NB4 (cell line): ENCODE measurements around the gene COG8.

Experiments used
- DNase-seq: peaks from one replicate; pipeline ENCODE4 v3.0.0; 2010; ENCODE audit warnings: low read depth
- H3K4me3 ChIP-seq: one replicate; pipeline ENCODE4 v1.5.1; 2011; ENCODE audit warnings: mild to moderate bottlenecking, low read depth, low read length, moderate library complexity
- MYC ChIP-seq: IDR thresholded peaks from 2 replicates; pipeline ENCODE4 v1.6.1; 2011; ENCODE audit warnings: low read depth, low read length
- POLR2A ChIP-seq: IDR thresholded peaks from 2 replicates; pipeline ENCODE4 v1.6.1; 2011; ENCODE audit warnings: mild to moderate bottlenecking; ENCODE audit not compliant: insufficient read length; ENCODE audit errors: extremely low read depth
- TF ChIP-seq, protein P1 (sequence below): IDR thresholded peaks from one replicate; pipeline ENCODE4 v1.5.1; 2012; ENCODE audit warnings: low read depth, low read length
- TF ChIP-seq, protein P2 (sequence below): IDR thresholded peaks from 2 replicates; pipeline ENCODE4 v1.6.1; 2011; ENCODE audit warnings: low read depth, low read length

Gene COG8

GRCh38 chr16:69378036-69378435 is 38.7 kb upstream of the COG8 start:
- no peak for DNase-seq
- H3K4me3 ChIP-seq, result no peak overlapping the region
- TF ChIP-seq, protein P1, sequence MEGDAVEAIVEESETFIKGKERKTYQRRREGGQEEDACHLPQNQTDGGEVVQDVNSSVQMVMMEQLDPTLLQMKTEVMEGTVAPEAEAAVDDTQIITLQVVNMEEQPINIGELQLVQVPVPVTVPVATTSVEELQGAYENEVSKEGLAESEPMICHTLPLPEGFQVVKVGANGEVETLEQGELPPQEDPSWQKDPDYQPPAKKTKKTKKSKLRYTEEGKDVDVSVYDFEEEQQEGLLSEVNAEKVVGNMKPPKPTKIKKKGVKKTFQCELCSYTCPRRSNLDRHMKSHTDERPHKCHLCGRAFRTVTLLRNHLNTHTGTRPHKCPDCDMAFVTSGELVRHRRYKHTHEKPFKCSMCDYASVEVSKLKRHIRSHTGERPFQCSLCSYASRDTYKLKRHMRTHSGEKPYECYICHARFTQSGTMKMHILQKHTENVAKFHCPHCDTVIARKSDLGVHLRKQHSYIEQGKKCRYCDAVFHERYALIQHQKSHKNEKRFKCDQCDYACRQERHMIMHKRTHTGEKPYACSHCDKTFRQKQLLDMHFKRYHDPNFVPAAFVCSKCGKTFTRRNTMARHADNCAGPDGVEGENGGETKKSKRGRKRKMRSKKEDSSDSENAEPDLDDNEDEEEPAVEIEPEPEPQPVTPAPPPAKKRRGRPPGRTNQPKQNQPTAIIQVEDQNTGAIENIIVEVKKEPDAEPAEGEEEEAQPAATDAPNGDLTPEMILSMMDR, result no peak
- TF ChIP-seq POLR2A, result no peak

GRCh38 chr16:69376393-69377059 is 37.2 kb upstream of the COG8 start:
- no peak for DNase-seq
- H3K4me3 ChIP-seq, result no peak overlapping the region
- TF ChIP-seq, protein P1, result no peak
- TF ChIP-seq, protein P2, sequence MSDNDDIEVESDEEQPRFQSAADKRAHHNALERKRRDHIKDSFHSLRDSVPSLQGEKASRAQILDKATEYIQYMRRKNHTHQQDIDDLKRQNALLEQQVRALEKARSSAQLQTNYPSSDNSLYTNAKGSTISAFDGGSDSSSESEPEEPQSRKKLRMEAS, result no peak
- TF ChIP-seq MYC, result no peak

DNA sequence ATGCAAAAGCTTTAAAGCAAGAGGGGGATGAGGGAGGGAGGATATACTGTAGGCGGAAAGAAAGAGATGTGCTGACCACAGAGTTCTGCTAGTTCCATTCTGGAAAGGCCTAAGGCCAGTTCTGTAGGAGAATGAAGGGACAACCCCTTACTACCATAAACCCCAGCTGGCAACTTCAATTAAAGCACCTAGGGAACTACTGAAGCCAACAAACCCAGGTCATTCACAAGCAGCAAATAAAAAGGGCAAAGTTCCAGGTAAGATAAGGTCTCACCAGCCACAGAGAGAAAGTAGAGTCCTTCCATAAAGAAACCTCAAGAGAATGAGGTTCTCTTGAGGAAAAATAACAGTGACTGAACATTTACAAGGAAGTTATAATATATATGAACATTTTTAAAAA is 33.7 kb upstream of the COG8 start:
- H3K4me3 ChIP-seq, result no peak overlapping the region
- TF ChIP-seq POLR2A, result no peak
- TF ChIP-seq, protein P1, result no peak
- no peak for TF ChIP-seq MYC
- TF ChIP-seq, protein P2, result no peak
- DNase-seq, result no peak

DNA sequence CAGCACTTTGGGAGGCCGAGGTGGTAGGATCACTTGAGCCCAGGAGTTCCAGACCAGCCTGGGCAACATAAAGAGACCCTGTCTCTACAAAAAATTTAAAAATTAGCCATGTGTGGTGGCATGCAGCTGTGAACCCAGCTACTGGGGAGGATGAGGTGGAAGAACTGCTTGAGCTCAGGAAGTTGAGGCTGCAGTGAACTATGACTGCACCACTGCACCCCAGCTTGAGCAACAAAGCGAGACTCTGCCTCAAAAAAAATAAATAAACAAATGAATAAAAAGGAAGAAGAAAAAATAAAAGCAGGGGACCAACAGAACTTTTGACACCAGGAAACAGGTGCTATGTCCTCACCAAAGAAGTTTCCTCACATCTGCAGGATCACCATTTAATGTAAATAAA is 32.2 kb upstream of the COG8 start:
- DNase-seq, result no peak
- TF ChIP-seq MYC, result no peak
- TF ChIP-seq, protein P2, result no peak
- TF ChIP-seq, protein P1, result no peak
- TF ChIP-seq POLR2A, result no peak
- H3K4me3 ChIP-seq, result no peak overlapping the region

- TF ChIP-seq, protein P1, result no peak
- TF ChIP-seq MYC, result no peak
- TF ChIP-seq, protein P2, result no peak
- no peak for TF ChIP-seq POLR2A
- DNase-seq, result no peak
- no peak overlapping the region for H3K4me3 ChIP-seq
Observed at GRCh38 chr16:69368866-69369265, 29.5 kb upstream of the COG8 start.

DNA sequence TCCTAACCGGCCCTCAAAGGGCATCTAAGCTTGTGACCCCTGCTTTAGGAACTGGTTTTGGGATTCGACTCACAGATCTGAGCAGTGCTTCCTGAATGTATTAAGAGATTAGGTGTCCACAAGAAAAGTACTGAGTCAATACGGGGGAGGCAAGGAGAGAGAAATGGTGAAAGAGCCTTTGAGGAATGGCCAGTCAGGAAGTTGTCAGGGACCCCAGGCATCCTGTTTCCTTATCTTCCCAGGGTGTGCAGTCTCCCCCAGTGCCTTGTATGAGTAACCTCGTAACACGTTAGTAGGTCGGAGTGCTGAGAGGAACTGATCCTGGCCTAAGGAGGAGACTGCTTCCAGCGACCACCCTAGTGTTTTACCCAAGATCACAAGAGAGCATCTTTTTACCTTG is 28.6 kb upstream of the COG8 start:
- H3K4me3 ChIP-seq, result no peak overlapping the region
- TF ChIP-seq, protein P2, result no peak
- TF ChIP-seq MYC (no peak), POLR2A (no peak)
- TF ChIP-seq, protein P1, result no peak
- DNase-seq, result peak; percentile 36
